ENCODE data around the gene OR2H2. TPM values are rescaled to one million over a fixed set of nuclear protein-coding genes. Genes with fewer than 3 reads are reported as not detected.

The OR2H2 gene
- total and polyA plus RNA-seq, 2 of the 13 experiments (the other 11 are each of a cell fraction or from before 2014, with no cell fraction given) = not detected

DNA sequence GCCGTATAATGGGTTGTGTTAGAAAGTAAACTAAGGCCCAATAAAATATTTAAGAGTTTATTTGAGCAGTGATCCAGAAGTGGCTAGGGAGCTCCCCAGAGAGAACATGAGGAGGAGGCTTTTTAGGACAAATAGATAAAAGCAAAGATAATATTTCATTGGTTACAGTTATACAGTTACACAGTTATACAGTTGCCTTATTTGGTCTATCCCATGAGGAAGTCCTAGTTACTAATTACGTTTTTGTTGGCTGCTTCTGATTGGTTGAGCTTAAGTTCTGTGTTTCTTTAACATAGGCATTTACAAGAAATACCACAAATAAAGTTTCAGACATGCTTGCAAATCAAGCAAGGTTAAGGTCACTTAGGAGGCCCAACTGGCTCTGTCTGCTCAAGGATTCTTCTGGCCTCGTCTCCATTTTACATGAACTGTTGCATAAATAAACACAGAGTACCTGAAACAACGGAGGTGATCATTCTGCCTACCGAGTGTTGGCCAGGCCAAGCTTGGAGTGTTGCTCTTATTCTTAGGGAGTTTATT, 32.3 kb upstream of the OR2H2 start:
- no peak overlapping the region for H3K4me2 ChIP-seq (ENCODE audit: low read depth, low read length)
- no peaks in the 10 kb centered on the region for H3K36me3 ChIP-seq (replicated peaks in 1 of 2; ENCODE audit: control insufficient read depth in 1 of 2, insufficient read depth in 2 of 2, low read length in 2 of 2)
- intact Hi-C loops (cut with micrococcal nuclease; ENCODE audit: unreplicated experiment) = no loop called here
- no peak for FAIRE-seq
- ATAC-seq = no peak
- ChIA-PET POLR2A (no interaction called here), CTCF (ENCODE audit: low intra/inter-chr PET ratio, low total read pairs) (no interaction called here)
- WGBS (ENCODE audit: low lambda C conversion rate) = 62% methylated on average over 5 of the region's 5 CpGs
- H3K4me1 ChIP-seq (ENCODE audit: insufficient read depth, low read length) = no peaks in the 10 kb centered on the region
- H3K27ac ChIP-seq (ENCODE audit: extremely low read length, insufficient read depth, low read length) = no peak overlapping the region
- no TSS peak for BruUV-seq (replicated peaks)
- no peaks in the 10 kb centered on the region for H3K79me2 ChIP-seq (ENCODE audit: insufficient read depth, low read length)
- no peaks in the 10 kb centered on the region for H3K27me3 ChIP-seq (ENCODE audit: control insufficient read depth in 1 of 2, insufficient read depth in 2 of 2, low read length in 2 of 2)
- no peaks in the 10 kb centered on the region for H3K9me3 ChIP-seq (ENCODE audit: low read length)
- no peak overlapping the region for H3K9ac ChIP-seq (ENCODE audit: insufficient read depth, low read depth, low read length)
- in situ Hi-C loops (cut with HindIII; ENCODE audit: extremely low pct_ligation_motif_present, low pct_unique_long_range_greater_than_20kb) = no loop called here
- no peaks in the 10 kb centered on the region for H4K20me1 ChIP-seq (ENCODE audit: insufficient read depth, low read length)
- no peak overlapping the region for H3K4me3 ChIP-seq (replicated peaks in 1 of 3; ENCODE audit: insufficient read depth in 1 of 3, low read depth in 2 of 3, low read length in 3 of 3)
- no peak for DNase-seq (ENCODE audit: low spot score)
- no peak overlapping the region for H2AFZ ChIP-seq (ENCODE audit: low read length)
- TF ChIP-seq, protein P1, sequence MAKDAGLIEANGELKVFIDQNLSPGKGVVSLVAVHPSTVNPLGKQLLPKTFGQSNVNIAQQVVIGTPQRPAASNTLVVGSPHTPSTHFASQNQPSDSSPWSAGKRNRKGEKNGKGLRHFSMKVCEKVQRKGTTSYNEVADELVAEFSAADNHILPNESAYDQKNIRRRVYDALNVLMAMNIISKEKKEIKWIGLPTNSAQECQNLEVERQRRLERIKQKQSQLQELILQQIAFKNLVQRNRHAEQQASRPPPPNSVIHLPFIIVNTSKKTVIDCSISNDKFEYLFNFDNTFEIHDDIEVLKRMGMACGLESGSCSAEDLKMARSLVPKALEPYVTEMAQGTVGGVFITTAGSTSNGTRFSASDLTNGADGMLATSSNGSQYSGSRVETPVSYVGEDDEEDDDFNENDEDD (CRISPR knock-in tag; IDR thresholded peaks at IDR 0.05; ENCODE audit: borderline replicate concordance) = no peak
- no peak for TF ChIP-seq U2AF1 (optimal IDR thresholded peaks at IDR 0.05; ENCODE audit: low read depth, low read length)
- TF ChIP-seq CENPT (CRISPR knock-in tag; IDR thresholded peaks at IDR 0.05; ENCODE audit: low read depth) = no peak
- TF ChIP-seq EED (CRISPR knock-in tag; IDR thresholded peaks at IDR 0.05) = no peak
- TF ChIP-seq ZNF672 (CRISPR knock-in tag; IDR thresholded peaks at IDR 0.05) = no peak
- no peak for TF ChIP-seq ZBTB7B (CRISPR knock-in tag; IDR thresholded peaks at IDR 0.05)
- TF ChIP-seq, protein P2, sequence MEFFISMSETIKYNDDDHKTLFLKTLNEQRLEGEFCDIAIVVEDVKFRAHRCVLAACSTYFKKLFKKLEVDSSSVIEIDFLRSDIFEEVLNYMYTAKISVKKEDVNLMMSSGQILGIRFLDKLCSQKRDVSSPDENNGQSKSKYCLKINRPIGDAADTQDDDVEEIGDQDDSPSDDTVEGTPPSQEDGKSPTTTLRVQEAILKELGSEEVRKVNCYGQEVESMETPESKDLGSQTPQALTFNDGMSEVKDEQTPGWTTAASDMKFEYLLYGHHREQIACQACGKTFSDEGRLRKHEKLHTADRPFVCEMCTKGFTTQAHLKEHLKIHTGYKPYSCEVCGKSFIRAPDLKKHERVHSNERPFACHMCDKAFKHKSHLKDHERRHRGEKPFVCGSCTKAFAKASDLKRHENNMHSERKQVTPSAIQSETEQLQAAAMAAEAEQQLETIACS (CRISPR knock-in tag; IDR thresholded peaks at IDR 0.05) = no peak
- no peak for TF ChIP-seq ZNF709 (CRISPR knock-in tag; IDR thresholded peaks at IDR 0.05)
- TF ChIP-seq MYC (CRISPR knock-in tag; IDR thresholded peaks at IDR 0.05; ENCODE audit: borderline replicate concordance) = no peak
- TF ChIP-seq RFX5 (IDR thresholded peaks at IDR 0.05; ENCODE audit: low read depth, low read length) = peak; percentile 98
- no peak for TF ChIP-seq ZSCAN25 (CRISPR knock-in tag; IDR thresholded peaks at IDR 0.05)
- TF ChIP-seq, protein P3, sequence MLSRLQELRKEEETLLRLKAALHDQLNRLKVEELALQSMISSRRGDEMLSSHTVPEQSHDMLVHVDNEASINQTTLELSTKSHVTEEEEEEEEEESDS (CRISPR knock-in tag; IDR thresholded peaks at IDR 0.05; ENCODE audit: borderline replicate concordance) = no peak
- TF ChIP-seq, protein P4, sequence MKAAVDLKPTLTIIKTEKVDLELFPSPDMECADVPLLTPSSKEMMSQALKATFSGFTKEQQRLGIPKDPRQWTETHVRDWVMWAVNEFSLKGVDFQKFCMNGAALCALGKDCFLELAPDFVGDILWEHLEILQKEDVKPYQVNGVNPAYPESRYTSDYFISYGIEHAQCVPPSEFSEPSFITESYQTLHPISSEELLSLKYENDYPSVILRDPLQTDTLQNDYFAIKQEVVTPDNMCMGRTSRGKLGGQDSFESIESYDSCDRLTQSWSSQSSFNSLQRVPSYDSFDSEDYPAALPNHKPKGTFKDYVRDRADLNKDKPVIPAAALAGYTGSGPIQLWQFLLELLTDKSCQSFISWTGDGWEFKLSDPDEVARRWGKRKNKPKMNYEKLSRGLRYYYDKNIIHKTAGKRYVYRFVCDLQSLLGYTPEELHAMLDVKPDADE (CRISPR knock-in tag; IDR thresholded peaks at IDR 0.05) = no peak
- TF ChIP-seq THYN1 (CRISPR knock-in tag; IDR thresholded peaks at IDR 0.05; ENCODE audit: borderline replicate concordance, low read depth) = no peak
- no peak for TF ChIP-seq ATF7-NPFF (CRISPR knock-in tag; IDR thresholded peaks at IDR 0.05; ENCODE audit: low read depth)
- no peak for TF ChIP-seq KDM1A (CRISPR knock-in tag; IDR thresholded peaks at IDR 0.05)
- TF ChIP-seq ZNF777 (CRISPR knock-in tag; IDR thresholded peaks at IDR 0.05) = no peak
- no peak for TF ChIP-seq DPF2 (CRISPR knock-in tag; IDR thresholded peaks at IDR 0.05; ENCODE audit: borderline replicate concordance, low read depth)
- TF ChIP-seq ZNF773 (CRISPR knock-in tag; IDR thresholded peaks at IDR 0.05; ENCODE audit: borderline replicate concordance) = no peak
- TF ChIP-seq MEF2D (CRISPR knock-in tag; IDR thresholded peaks at IDR 0.05) = no peak
- peak; percentile 98 for TF ChIP-seq RFXANK (CRISPR knock-in tag; IDR thresholded peaks at IDR 0.05)
- no peak for TF ChIP-seq HIVEP1 (CRISPR knock-in tag; IDR thresholded peaks at IDR 0.05)
- no peak for TF ChIP-seq SRSF4 (IDR thresholded peaks at IDR 0.05; ENCODE audit: low read depth, low read length, poor library complexity, severe bottlenecking)
- TF ChIP-seq JUNB (CRISPR knock-in tag; IDR thresholded peaks at IDR 0.05; ENCODE audit: borderline replicate concordance) = no peak
- TF ChIP-seq KLF11 (CRISPR knock-in tag; IDR thresholded peaks at IDR 0.05) = no peak
- no peak for TF ChIP-seq GATAD1 (CRISPR knock-in tag; IDR thresholded peaks at IDR 0.05)

Data from HepG2 (cell line).